Sigmoid colon (tissue), 7 donors: ENCODE measurements around the gene GUCY2C. TPM values are rescaled to one million over a fixed set of nuclear protein-coding genes. Genes with fewer than 3 reads are reported as not detected.
"Not testable (repeated sequence)": the region's sequence is repeated elsewhere in the genome, so short reads cannot be mapped to it uniquely, and the experiment has no call there.

Experiments
- DNase-seq: peaks from one replicate; pipeline ENCODE4 v3.0.0-alpha.2; 2019
- H3K27ac ChIP-seq, 4 donors: fragments of 200-600 bp; sonication (generic); one replicate each; pipeline ENCODE4 v1.5.1; 2016 to 2019; ENCODE audit warnings: mild to moderate bottlenecking in 1 of 4
- H3K27me3 ChIP-seq, 3 donors: fragments of 200-600 bp; sonication (generic); one replicate each; pipeline ENCODE4 v1.5.1; 2019; ENCODE audit warnings: mild to moderate bottlenecking in 1 of 3
- H3K36me3 ChIP-seq, 4 donors: fragments of 200-600 bp; sonication (generic); one replicate each; pipeline ENCODE4 v1.5.1; 2016 to 2019
- H3K4me1 ChIP-seq, 4 donors: fragments of 200-600 bp; sonication (generic); one replicate each; pipeline ENCODE4 v1.5.1; 2017 to 2019
- H3K4me3 ChIP-seq, 4 donors: fragments of 200-600 bp; sonication (generic); one replicate each; pipeline ENCODE4 v1.5.1; 2017 to 2019; ENCODE audit warnings: mild to moderate bottlenecking in 2 of 4, moderate library complexity in 1 of 4
- H3K9me3 ChIP-seq, 4 donors: fragments of 200-600 bp in 3 of 4; sonication (generic) in 3 of 4; one replicate each; pipeline versions ENCODE4 v1.5.1 to v1.6.1; 2013 to 2019
- EP300 ChIP-seq, 4 donors: sonication (generic); formaldehyde crosslinking; IDR thresholded peaks; one replicate each; pipeline ENCODE4 v1.6.1; 2017; ENCODE audit warnings: antibody characterized with exemption in 4 of 4
- POLR2A ChIP-seq, 2 donors: fragments of 450-650 bp; IDR thresholded peaks; one replicate each; pipeline ENCODE4 v1.6.1; 2016; ENCODE audit warnings: antibody characterized with exemption in 2 of 2, mild to moderate bottlenecking in 2 of 2, moderate library complexity in 2 of 2
- POLR2AphosphoS5 ChIP-seq, 4 donors: sonication (generic); formaldehyde crosslinking; IDR thresholded peaks; one replicate each; pipeline ENCODE4 v1.6.1; 2017; ENCODE audit warnings: antibody characterized with exemption in 4 of 4
- WGBS, 2 donors: extraction: QIAGEN DNeasy Blood & Tissue Kit; methylation state at CpG; one replicate each; pipeline ENCODE4 v1.1.7; 2013; 5-methylcytosine and 5-hydroxymethylcytosine counted together
- intact Hi-C: fragments of 100-400 bp; cut with DNase I; formaldehyde crosslinking; loops from one replicate; pipeline ENCODE4 v1.15.1; 2023
- polyA plus RNA-seq, 3 donors: library from polyadenylated mRNA; stranded (reverse); fragments of 200-250 nt; gene quantifications; one replicate each; pipeline ENCODE4 v1.2.3, GENCODE V29; 2013
- total RNA-seq, 4 donors: library from RNA; depleted of rRNA; stranded (reverse); fragments of >200 nt; gene quantifications; one replicate each; pipeline ENCODE4 v1.1.0, GENCODE V29; 2016
- TF ChIP-seq, protein P1 (sequence below), 4 experiments: fragments of 450-650 bp in 3 of 4; fragments of 200-600 bp in 1 of 4; IDR thresholded peaks; one replicate each; pipeline ENCODE4 v1.5.1; 2016 to 2019; ENCODE audit warnings: antibody characterized with exemption in 4 of 4, mild to moderate bottlenecking in 3 of 4, moderate library complexity in 2 of 4
- donor health status: healthy with polysubstance abuse.
- donor health status: Bipolar disorder and iron deficiency.
- donor health status: healthy.

Gene GUCY2C
- total RNA-seq: under 1 TPM in 1 of 4 donors, not detected in 3; 0.55 TPM
- 10 to 100 TPM in 1 of 3 donors, 1 to 10 TPM in 2; 8.4 to 26.9 (median 9.0) TPM for polyA plus RNA-seq

DNA sequence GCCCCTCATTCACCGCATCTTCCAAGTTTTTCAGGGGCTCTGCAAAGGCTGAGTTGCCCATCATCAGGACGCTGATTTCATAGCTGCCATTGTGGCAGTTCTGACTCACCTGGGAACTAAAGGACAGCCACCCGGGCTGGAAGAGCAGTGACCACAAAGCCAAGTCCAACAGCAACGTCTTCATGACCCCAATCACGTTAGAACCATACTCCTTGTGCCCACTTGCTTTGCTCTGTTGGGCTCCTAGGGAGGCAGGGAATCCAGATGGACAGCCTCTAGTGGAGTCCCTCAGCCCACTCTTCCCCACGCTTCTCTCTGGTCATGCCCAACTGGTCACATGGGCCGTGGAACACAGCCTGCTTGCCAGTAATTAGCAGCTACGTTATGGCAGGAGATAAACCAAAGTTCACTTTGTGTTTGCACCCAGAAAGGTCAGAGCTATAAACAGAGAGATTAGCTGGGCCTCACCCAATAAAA, at the start of gene GUCY2C:
Gene GUCY2C (minus strand): TSS at position 335 of the 477 bp plus-strand sequence. CDS start 151 bp downstream, at position 184.
- 15 to 68% methylated on average over 8 of the region's 8 CpGs for WGBS, 2 donors
- H3K4me3 ChIP-seq: no peak within 1 kb of the TSS
- H3K27ac ChIP-seq: no peak within 1 kb of the TSS
- TF ChIP-seq POLR2A (IDR thresholded peaks at IDR 0.05) (no peak), POLR2AphosphoS5 (IDR thresholded peaks at IDR 0.05) (no peak), EP300 (IDR thresholded peaks at IDR 0.05) (no peak)
- TF ChIP-seq, protein P1, sequence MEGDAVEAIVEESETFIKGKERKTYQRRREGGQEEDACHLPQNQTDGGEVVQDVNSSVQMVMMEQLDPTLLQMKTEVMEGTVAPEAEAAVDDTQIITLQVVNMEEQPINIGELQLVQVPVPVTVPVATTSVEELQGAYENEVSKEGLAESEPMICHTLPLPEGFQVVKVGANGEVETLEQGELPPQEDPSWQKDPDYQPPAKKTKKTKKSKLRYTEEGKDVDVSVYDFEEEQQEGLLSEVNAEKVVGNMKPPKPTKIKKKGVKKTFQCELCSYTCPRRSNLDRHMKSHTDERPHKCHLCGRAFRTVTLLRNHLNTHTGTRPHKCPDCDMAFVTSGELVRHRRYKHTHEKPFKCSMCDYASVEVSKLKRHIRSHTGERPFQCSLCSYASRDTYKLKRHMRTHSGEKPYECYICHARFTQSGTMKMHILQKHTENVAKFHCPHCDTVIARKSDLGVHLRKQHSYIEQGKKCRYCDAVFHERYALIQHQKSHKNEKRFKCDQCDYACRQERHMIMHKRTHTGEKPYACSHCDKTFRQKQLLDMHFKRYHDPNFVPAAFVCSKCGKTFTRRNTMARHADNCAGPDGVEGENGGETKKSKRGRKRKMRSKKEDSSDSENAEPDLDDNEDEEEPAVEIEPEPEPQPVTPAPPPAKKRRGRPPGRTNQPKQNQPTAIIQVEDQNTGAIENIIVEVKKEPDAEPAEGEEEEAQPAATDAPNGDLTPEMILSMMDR (IDR thresholded peaks at IDR 0.05): no peak
- H3K27me3 ChIP-seq: no peaks in the 10 kb centered on the region
- H3K36me3 ChIP-seq: no peaks in the 10 kb centered on the region
- DNase-seq: no peak
- H3K4me1 ChIP-seq: peaks cover 0 to 8% (median 5%) of the 10 kb centered on the region in 4 donors
- intact Hi-C loops: no loop called here
- H3K9me3 ChIP-seq: no peaks in the 10 kb centered on the region

DNA sequence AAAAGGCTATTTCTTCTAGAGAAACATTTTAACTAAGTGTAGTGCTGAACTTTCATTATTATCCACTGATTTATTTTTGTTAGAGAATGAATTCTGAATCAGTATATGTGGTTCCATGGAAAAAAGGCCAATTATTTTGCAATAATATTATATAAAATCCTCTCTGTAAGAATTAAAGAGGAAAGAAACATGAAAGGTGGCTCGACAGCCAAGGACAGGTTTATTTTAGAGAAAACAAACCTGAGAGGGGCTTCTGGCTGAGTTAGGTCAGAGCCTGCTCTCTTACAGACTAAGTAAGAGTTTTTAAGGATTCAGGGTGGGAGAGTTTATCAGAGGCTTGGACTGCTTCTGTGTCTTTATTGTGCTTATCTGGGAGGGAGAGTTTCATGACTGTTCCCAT, 46.7 kb upstream of the GUCY2C start:
- intact Hi-C loops: no loop called here
- Histone ChIP-seq H3K27me3 (no peaks in the 10 kb centered on the region), H3K27ac (no peak overlapping the region), H3K4me1 (no peaks in the 10 kb centered on the region), H3K4me3 (no peak overlapping the region), H3K36me3 (no peaks in the 10 kb centered on the region), H3K9me3 (peaks cover 0 to 6% (median 0%) of the 10 kb centered on the region in 4 donors)
- TF ChIP-seq POLR2AphosphoS5 (IDR thresholded peaks at IDR 0.05) (no peak), EP300 (IDR thresholded peaks at IDR 0.05) (no peak), POLR2A (IDR thresholded peaks at IDR 0.05) (no peak)
- TF ChIP-seq, protein P1 (IDR thresholded peaks at IDR 0.05): no peak
- 96% methylated on average over 1 of the region's 1 CpG for WGBS, 2 donors
- no peak for DNase-seq

- Histone ChIP-seq H3K4me1 (no peaks in the 10 kb centered on the region), H3K27me3 (no peaks in the 10 kb centered on the region), H3K27ac (no peak overlapping the region), H3K9me3 (peaks cover 0 to 6% (median 0%) of the 10 kb centered on the region in 4 donors), H3K36me3 (no peaks in the 10 kb centered on the region), H3K4me3 (no peak overlapping the region)
- TF ChIP-seq POLR2A (IDR thresholded peaks at IDR 0.05) (no peak), EP300 (IDR thresholded peaks at IDR 0.05) (no peak), POLR2AphosphoS5 (IDR thresholded peaks at IDR 0.05) (no peak)
- TF ChIP-seq, protein P1 (IDR thresholded peaks at IDR 0.05): no peak
- 96 to 97% methylated on average over 2 of the region's 2 CpGs for WGBS, 2 donors
- intact Hi-C loops: no loop called here
- no peak for DNase-seq
These were observed 45.5 kb upstream of the GUCY2C start for GRCh38 chr12:14741942-14742341.

DNA sequence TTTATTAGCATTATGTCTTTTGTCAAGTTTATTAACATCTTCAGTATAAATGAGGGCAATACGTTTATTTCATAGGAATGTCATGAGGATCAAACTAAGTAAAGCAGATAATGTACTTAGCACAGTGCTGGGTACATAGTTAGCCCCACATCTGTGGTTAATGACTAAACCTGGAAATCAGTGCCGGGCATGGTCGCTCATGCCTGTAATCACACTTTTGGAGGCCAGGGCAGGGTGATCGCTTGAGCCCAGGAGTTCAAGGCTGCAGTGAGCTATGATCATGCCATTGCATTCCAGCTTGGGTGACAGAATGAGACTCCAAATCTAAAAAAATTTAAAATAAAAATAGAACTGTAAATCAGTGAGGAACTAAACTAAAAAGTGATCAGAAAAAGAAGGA, 44.8 kb upstream of the GUCY2C start:
- 80 to 92% methylated on average over 4 of the region's 4 CpGs for WGBS, 2 donors
- Histone ChIP-seq H3K9me3 (peaks cover 0 to 6% (median 0%) of the 10 kb centered on the region in 4 donors), H3K4me1 (no peaks in the 10 kb centered on the region), H3K27me3 (no peaks in the 10 kb centered on the region), H3K4me3 (no peak overlapping the region), H3K27ac (no peak overlapping the region), H3K36me3 (no peaks in the 10 kb centered on the region)
- intact Hi-C loops: no loop called here
- TF ChIP-seq, protein P1 (IDR thresholded peaks at IDR 0.05): no peak
- TF ChIP-seq EP300 (IDR thresholded peaks at IDR 0.05) (no peak), POLR2AphosphoS5 (IDR thresholded peaks at IDR 0.05) (no peak), POLR2A (IDR thresholded peaks at IDR 0.05) (no peak)
- DNase-seq: no peak

DNA sequence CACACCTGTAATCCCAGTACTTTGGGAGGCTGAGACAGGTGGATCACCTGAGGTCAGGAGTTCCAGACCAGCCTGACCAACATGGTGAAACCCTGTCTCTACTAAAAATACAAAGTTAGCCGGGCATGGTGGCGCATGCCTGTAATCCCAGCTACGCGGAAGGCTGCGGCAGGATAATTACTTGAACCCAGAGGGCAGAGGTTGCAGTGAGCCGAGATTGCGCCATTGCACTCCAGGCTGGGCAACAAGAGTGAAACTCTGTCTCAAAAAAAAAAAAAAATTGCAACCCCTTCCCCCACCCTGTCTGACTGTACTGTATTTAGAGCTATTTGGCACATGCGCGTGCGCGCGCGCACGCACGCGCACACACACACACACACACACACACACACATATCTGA, 40.0 kb upstream of the GUCY2C start:
- H3K4me3 ChIP-seq, H3K36me3 ChIP-seq, DNase-seq, H3K9me3 ChIP-seq, H3K27me3 ChIP-seq, intact Hi-C loops, H3K4me1 ChIP-seq, H3K27ac ChIP-seq: not testable (repeated sequence)
- WGBS, 2 donors: 87 to 94% methylated on average over 16 of the region's 16 CpGs
